ENCODE data around the gene PDGFD.

The PDGFD gene

DNA sequence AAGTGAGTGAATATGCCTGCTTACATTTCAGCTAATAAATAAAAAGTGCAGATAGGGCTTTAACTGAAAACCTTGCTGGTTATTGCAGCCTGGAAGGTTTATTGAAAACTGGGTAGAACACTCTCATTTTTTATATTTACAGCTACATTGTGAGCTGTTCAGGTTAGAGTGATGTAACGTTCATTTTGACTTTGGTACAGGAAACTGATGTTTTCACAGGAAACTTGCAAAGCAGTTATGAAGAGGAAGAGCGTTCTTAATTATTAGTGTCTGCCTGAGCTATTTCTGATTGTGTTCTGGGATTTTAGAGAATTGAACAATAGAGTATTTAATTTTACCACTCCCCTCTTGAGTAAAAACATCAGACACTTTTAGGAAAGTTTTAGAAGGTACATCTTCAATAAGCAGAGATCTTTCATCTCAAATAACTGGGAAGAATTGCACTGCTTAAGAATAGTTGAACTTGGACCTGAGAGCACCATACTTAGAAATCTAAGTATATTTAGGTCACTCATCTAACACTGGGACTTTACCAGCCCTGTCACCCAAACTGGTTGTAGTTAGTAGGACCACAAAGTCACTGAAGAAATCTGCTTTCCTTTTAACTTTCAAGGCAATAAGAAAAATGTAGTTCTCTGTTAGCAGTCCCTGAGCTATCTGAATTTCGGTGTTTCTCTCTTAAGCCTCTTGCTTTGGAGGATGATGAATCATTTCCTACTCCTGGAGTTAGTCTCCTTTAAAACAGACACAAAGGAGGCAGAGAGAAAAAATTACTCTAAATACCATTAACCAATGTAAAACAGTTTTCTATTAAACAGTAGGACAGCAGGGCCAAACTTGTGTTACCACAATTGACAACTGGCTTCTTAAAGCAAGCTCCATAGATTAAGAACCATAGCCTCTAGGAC, 256.1 kb downstream of the PDGFD start:
- no peaks in the 10 kb centered on the region for H3K27me3 Mint-ChIP-seq
- DNase-seq (no peak), ATAC-seq (no peak)
- peaks cover 3% of the 10 kb centered on the region for H3K4me1 Mint-ChIP-seq
- no peaks in the 10 kb centered on the region for H3K36me3 Mint-ChIP-seq (ENCODE audit: low read depth)
- peaks cover 10% of the 10 kb centered on the region for H3K9me3 Mint-ChIP-seq
- no peak overlapping the region for H3K4me3 Mint-ChIP-seq
- no peak overlapping the region for H3K27ac Mint-ChIP-seq

DNA sequence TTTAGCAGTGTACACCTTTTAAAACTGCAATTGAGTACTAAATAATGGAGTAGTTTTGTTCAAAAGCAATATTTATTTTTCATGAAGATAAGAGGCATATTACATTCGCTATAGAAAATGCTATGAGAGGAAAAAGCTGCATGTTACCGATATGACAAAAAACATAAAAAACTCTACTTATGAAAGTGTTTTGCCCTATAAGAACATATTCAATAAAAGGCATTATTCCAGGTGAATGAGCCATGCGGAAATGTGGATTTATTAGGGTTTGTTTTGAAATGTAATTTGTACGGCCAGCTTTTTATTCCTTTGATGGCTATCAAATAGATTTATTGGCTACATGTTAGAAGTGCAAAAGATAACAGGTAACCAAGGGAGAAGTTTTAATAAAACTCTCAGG, 256.8 kb downstream of the PDGFD start:
- DNase-seq = no peak
- no peak overlapping the region for H3K4me3 Mint-ChIP-seq

DNA sequence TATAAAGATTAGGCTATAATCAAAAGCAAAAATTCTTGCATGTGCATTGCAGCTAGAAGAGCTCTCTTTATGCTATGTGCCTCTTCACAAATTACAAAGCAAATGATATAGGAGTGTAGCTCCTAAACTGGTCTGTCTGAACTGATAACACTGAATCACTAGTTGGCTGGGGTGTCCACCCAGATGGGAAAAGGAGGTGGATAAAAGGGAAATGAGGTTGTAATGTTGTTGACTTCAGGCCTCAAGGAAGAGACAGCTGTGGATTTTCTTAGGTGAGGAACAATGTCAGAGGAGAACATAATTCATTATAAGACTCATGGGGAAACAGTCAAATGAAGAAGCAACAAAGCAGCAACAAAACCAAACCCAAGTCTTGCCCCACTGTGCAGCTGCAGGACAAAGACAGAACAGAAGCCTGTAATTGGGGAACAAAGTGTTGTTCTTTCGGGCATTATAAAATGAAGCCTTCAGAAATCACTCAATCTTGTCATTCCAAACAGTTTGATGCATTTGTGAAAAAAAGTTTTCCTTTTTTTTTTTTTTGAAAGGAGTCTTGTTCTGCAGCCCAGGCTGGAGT, 257.6 kb downstream of the PDGFD start:
- no peak overlapping the region for H3K27ac Mint-ChIP-seq
- ATAC-seq = no peak
- no peaks in the 10 kb centered on the region for H3K27me3 Mint-ChIP-seq
- no peaks in the 10 kb centered on the region for H3K36me3 Mint-ChIP-seq (ENCODE audit: low read depth)
- no peak for DNase-seq
- no peaks in the 10 kb centered on the region for H3K9me3 Mint-ChIP-seq
- H3K4me3 Mint-ChIP-seq = no peak overlapping the region
- H3K4me1 Mint-ChIP-seq = peaks cover 3% of the 10 kb centered on the region

More for the DNA sequence above, 256.8 kb downstream of the PDGFD start:
- H3K4me1 Mint-ChIP-seq = peaks cover 3% of the 10 kb centered on the region
- peaks cover 6% of the 10 kb centered on the region for H3K9me3 Mint-ChIP-seq
- no peak overlapping the region for H3K27ac Mint-ChIP-seq
- H3K36me3 Mint-ChIP-seq (ENCODE audit: low read depth) = no peaks in the 10 kb centered on the region
- no peak for ATAC-seq
- H3K27me3 Mint-ChIP-seq = no peaks in the 10 kb centered on the region

DNA sequence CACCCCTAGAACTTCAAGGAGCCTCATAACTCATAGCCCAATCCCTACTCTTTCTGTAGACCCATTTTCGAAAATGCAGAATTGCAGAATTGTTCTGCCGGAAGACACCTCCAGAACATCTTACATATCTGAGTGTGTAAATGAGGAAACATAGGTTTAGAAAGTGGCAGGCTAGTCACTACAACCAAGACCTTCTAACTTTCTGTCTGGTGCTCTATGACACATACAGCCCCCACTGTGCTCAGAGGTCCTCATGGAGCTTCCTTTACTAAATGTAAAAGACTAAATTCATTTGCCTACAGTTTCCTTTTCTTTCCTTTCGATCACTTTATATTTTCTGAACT, 259.7 kb downstream of the PDGFD start:
- DNase-seq (no peak), ATAC-seq (no peak)
- Mint-ChIP-seq H3K4me1 (peaks cover 3% of the 10 kb centered on the region), H3K36me3 (ENCODE audit: low read depth) (peaks cover under 1% of the 10 kb centered on the region), H3K27ac (no peak overlapping the region), H3K27me3 (no peaks in the 10 kb centered on the region), H3K9me3 (no peaks in the 10 kb centered on the region), H3K4me3 (no peak overlapping the region)

DNA sequence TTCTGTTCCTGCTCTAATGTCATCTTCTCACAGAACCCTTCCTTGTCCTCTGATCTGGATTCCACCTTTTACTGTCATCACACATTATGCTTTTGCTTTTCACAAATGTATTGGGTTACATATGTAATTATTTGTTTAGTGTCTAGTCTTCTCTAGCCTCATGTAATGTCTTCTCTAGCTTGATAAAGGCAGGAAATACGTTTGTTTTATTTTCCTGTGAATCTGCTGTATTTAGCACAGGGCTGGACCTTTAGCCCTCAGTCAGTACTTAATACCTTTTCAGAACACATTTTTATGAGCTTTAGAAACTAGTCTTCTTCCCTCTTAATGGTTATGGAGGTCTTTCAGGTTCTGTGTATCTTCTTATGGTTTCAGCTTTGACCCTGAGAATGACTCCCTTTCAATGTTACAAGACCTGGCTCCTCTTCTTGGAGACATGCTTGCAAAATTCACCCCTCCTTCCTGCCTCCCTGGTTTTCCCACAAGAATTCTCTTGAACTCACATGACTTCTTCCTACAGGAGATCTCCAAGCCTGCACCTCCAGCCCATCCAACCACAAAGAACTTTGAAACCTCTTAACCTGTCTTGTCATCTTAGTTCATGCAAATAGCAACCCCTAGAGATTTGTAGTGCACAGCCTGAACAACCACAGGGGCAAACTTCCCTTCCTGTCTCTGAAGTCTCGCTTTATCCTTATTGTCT, 260.2 kb downstream of the PDGFD start:
- no peak overlapping the region for H3K4me3 Mint-ChIP-seq
- H3K9me3 Mint-ChIP-seq = no peaks in the 10 kb centered on the region
- H3K4me1 Mint-ChIP-seq = peaks cover 3% of the 10 kb centered on the region
- no peak overlapping the region for H3K27ac Mint-ChIP-seq
- DNase-seq = no peak
- no peaks in the 10 kb centered on the region for H3K27me3 Mint-ChIP-seq
- H3K36me3 Mint-ChIP-seq (ENCODE audit: low read depth) = peaks cover 2% of the 10 kb centered on the region
- ATAC-seq = no peak

DNA sequence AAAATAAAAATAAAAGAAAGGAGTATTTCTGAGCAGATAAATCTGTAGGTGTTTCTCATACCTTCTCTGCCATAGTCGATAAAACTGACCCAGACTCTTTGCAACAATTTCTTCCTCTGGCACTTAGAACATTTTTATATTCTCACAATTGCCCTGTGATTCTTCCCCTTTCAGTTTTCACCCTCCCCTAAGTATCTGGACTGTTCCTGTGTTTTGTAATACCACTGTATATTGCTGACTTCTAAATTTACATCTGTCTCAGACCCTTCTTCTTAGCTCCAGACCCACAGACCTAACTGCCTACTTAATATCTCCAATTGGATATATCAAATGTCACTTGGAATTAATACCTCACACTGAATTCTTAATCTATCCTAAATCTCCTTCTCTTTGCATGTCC, 261.0 kb downstream of the PDGFD start:
- Mint-ChIP-seq H3K4me3 (no peak overlapping the region), H3K36me3 (ENCODE audit: low read depth) (peaks cover 2% of the 10 kb centered on the region), H3K9me3 (no peaks in the 10 kb centered on the region), H3K27me3 (no peaks in the 10 kb centered on the region), H3K4me1 (peaks cover 5% of the 10 kb centered on the region), H3K27ac (no peak overlapping the region)
- no peak for ATAC-seq
- no peak for DNase-seq

DNA sequence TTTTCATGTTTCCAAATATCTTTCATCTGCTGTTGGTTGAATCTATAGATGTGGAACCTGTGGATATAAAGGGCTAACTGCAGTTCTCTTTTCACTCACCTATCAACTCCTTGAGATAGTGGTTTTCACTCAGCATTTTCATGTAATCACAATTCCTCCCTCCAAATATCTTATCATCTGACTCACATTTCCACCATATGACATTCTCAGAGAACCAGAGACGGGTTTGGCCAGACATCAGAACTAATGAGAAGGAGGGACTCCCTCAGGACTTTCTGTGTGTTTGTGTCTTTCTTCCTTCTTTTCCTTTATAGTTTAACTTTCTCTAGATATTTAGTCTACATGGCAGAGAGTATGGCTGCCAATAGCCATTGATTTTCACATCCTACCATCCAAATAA, 262.3 kb downstream of the PDGFD start:
- no peak overlapping the region for H3K27ac Mint-ChIP-seq
- H3K4me3 Mint-ChIP-seq = no peak overlapping the region
- no peaks in the 10 kb centered on the region for H3K27me3 Mint-ChIP-seq
- ATAC-seq (no peak), DNase-seq (no peak)
- peaks cover 4% of the 10 kb centered on the region for H3K4me1 Mint-ChIP-seq
- H3K9me3 Mint-ChIP-seq = no peaks in the 10 kb centered on the region
- H3K36me3 Mint-ChIP-seq (ENCODE audit: low read depth) = peaks cover 2% of the 10 kb centered on the region

DNA sequence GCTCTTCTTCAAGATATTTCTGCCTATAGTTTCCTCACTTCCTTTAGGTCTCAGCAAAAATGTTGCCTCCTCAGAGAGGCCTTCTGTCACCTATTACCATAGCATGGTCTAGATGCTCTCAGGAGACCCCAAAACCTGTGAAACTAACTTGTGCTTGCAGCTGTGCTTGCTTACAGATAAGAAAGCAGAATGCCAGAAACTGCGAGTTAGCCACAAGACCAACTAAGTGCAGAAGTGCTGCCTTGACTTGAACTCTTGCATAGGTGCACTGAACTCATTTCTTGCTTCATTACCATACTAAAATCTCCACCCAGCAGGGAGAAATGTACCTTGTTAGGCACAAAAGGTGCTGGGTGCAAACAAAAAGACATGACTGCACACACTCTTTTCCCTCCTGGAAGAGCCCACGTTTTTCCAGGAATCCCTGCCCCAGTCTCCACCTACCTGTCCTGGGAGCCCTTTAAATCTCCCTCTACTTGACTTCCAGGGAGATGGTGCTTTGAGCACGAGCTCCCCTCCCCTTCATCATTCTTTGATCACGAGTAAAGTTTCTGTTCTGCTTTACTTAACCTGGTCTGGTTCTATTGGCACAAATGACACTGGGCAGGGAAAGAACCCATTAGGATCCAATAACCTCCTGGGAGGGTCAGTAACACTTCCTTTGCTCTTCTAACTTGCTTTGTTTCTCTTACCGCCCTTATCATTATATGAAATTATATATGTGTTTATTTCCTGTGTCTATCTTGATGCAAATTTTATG, 265.2 kb downstream of the PDGFD start:
- Mint-ChIP-seq H3K4me1 (peaks cover 4% of the 10 kb centered on the region), H3K9me3 (no peaks in the 10 kb centered on the region), H3K4me3 (no peak overlapping the region), H3K27ac (no peak overlapping the region), H3K27me3 (no peaks in the 10 kb centered on the region), H3K36me3 (ENCODE audit: low read depth) (peaks cover 2% of the 10 kb centered on the region)
- ATAC-seq (no peak), DNase-seq (no peak)

DNA sequence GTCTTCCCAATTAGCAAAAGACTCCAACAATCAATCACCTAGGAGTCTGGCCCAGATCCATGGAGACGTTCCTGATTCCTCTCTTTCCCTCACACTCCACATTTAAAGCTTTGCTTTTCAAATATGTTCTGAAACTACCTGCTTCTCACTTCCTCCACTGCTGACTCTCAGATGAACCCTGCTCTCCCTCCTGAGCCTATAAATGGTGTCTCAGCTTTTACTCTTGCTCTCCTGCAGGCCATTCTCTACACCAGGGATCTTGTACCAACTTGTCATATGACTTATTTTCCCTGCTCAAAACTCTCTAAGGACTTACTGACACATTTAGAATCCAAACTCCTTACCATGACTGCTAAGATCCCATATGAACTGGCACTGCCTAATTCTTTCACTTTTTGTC, 265.9 kb downstream of the PDGFD start:
- ATAC-seq (no peak), DNase-seq (no peak)
- H3K9me3 Mint-ChIP-seq = no peaks in the 10 kb centered on the region
- no peaks in the 10 kb centered on the region for H3K27me3 Mint-ChIP-seq
- H3K27ac Mint-ChIP-seq = no peak overlapping the region
- peaks cover 4% of the 10 kb centered on the region for H3K4me1 Mint-ChIP-seq
- H3K4me3 Mint-ChIP-seq = no peak overlapping the region
- H3K36me3 Mint-ChIP-seq (ENCODE audit: low read depth) = peaks cover 2% of the 10 kb centered on the region

DNA sequence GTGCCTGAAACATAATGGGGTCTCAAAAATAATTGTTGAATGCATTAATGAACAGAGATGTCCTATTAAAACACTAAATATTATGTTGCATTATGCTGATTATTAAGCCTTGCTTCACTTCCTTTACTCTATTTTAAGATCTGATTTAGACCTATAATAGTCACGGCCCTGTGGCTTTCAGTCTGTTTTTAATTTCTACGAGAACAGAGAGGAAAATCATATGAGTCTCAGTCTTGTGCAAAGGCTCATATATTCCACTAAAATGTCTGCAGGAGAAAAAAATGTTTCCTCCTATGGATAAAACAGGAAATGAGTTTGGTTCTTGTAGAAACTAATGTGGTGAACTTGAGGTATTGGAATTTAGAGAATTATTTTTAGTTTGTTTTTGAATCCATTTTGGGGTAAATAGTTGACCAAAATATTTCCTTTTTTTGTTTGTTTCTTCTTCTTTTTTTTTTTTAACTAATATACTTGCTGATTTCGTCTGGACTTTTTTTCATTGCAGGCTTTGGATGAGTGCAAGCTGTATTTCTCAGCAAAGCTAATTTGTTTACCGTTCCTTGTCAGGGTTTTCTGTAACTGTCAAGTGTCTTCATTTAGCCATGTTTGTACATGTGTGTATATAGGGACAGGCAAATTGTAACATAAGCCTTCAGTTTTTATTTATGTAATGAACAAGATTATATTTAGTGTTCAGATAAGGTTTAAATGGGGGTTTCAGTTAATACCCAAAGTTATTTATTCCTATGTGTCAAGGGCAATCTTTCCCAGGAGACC, 266.6 kb downstream of the PDGFD start:
- H3K27me3 Mint-ChIP-seq = no peaks in the 10 kb centered on the region
- no peak overlapping the region for H3K4me3 Mint-ChIP-seq
- ATAC-seq = no peak
- peaks cover 2% of the 10 kb centered on the region for H3K36me3 Mint-ChIP-seq (ENCODE audit: low read depth)
- no peak overlapping the region for H3K27ac Mint-ChIP-seq
- H3K4me1 Mint-ChIP-seq = peaks cover 4% of the 10 kb centered on the region
- H3K9me3 Mint-ChIP-seq = no peaks in the 10 kb centered on the region
- no peak for DNase-seq

DNA sequence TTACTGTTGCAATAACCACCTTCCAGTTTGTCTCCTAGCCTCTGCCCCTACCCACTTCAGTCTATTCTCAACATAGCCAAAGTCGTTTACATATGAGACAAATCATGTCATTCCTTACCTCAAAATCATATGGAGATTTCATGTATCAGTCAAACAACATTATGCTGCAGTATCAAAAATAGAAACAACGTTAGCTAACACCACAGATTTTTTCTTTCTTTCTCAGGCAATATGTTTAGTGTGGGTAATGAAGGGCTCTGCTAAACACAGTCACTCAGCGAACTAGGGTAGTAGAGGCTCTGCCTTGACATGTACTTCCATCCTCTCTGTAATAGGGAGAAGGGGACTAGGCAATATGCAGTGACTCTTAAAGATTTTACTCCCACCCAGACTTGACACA, 268.8 kb downstream of the PDGFD start:
- no peaks in the 10 kb centered on the region for H3K27me3 Mint-ChIP-seq
- no peak overlapping the region for H3K4me3 Mint-ChIP-seq
- peaks cover 9% of the 10 kb centered on the region for H3K9me3 Mint-ChIP-seq
- H3K36me3 Mint-ChIP-seq (ENCODE audit: low read depth) = peaks cover 2% of the 10 kb centered on the region
- no peak for ATAC-seq
- H3K4me1 Mint-ChIP-seq = peaks cover 4% of the 10 kb centered on the region
- no peak overlapping the region for H3K27ac Mint-ChIP-seq
- DNase-seq = no peak

DNA sequence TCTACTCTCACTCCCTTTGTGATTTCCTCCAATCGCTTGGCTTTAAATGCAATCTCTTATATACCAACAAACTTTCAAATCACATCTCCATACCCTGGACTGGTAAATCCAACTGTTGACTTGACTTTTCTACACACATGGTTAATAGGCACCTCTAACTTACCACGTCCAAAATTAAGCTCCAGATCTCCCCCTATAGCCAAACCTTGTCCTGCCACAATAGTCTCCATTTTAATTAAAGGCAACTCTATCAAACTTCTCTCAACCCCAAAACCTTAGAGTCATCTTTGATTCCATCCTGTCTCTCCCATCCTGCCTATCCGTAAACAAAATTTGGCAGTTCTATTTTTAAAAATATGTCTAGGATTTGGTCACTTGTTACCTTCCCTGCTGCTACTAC, 269.3 kb downstream of the PDGFD start:
- Mint-ChIP-seq H3K4me3 (no peak overlapping the region), H3K4me1 (peaks cover 4% of the 10 kb centered on the region), H3K9me3 (peaks cover 14% of the 10 kb centered on the region), H3K27me3 (no peaks in the 10 kb centered on the region), H3K36me3 (ENCODE audit: low read depth) (peaks cover 2% of the 10 kb centered on the region), H3K27ac (no peak overlapping the region)
- ATAC-seq = no peak
- no peak for DNase-seq

DNA sequence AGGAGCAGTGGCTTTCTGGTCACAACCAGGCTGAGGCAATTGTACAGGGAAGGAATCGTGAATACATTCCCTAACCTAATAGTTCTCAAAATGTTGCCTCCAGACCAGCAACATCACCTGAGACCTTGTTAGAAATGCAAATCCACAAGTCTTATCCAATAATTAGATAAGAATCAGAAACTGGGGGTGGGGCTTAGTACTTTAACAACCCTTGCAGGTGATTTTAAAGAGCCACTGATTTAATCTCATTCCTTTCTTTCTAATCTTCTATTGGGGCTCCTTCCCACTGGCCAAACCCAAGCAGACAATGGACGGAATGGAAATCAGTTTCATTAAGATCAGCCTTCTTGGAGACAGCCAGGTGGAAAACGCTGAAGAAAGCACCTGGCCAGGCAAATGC, 269.9 kb downstream of the PDGFD start:
- DNase-seq (no peak), ATAC-seq (no peak)
- Mint-ChIP-seq H3K36me3 (ENCODE audit: low read depth) (no peaks in the 10 kb centered on the region), H3K9me3 (peaks cover 20% of the 10 kb centered on the region), H3K4me1 (peaks cover 4% of the 10 kb centered on the region), H3K27me3 (no peaks in the 10 kb centered on the region), H3K27ac (no peak overlapping the region), H3K4me3 (no peak overlapping the region)

DNA sequence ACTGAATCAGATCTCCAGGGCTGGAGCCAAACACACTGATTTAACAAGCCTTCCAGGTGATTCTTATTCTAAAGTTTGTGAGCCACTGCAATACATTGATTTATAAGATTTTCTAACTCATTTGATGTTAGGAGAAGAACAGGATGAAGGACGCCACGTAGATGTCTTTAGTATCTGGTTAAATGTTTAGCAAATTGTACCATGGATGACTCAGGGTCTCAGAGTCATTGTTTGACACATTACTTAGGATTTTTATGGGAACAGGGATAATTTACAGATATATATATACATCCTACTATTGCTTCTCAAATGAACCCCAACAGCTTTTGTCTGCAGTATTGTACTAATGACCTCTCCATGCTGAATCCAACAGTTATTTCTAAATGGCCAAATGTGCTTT, 270.6 kb downstream of the PDGFD start:
- no peak for ATAC-seq
- Mint-ChIP-seq H3K27me3 (no peaks in the 10 kb centered on the region), H3K4me3 (no peak overlapping the region), H3K4me1 (peaks cover 4% of the 10 kb centered on the region), H3K27ac (no peak overlapping the region), H3K36me3 (ENCODE audit: low read depth) (no peaks in the 10 kb centered on the region), H3K9me3 (peaks cover 20% of the 10 kb centered on the region)
- DNase-seq = no peak

Data from activated naive CD8-positive, alpha-beta T cell treated with anti-CD3 and anti-CD28 coated beads, Interleukin-2, amount 50 U/mL, for 24 hours (primary cell).